GM12873 (cell line): Measurements from ENCODE around the gene AQR.

Experiments used
- CTCF ChIP-seq: IDR thresholded peaks from 2 replicates; pipeline ENCODE4 v1.5.1; 2012; ENCODE audit warnings: low read depth, mild to moderate bottlenecking, moderate library complexity, low read length, control low read depth; ENCODE audit not compliant: insufficient read depth; ENCODE audit errors: missing control alignments

AQR gene

DNA sequence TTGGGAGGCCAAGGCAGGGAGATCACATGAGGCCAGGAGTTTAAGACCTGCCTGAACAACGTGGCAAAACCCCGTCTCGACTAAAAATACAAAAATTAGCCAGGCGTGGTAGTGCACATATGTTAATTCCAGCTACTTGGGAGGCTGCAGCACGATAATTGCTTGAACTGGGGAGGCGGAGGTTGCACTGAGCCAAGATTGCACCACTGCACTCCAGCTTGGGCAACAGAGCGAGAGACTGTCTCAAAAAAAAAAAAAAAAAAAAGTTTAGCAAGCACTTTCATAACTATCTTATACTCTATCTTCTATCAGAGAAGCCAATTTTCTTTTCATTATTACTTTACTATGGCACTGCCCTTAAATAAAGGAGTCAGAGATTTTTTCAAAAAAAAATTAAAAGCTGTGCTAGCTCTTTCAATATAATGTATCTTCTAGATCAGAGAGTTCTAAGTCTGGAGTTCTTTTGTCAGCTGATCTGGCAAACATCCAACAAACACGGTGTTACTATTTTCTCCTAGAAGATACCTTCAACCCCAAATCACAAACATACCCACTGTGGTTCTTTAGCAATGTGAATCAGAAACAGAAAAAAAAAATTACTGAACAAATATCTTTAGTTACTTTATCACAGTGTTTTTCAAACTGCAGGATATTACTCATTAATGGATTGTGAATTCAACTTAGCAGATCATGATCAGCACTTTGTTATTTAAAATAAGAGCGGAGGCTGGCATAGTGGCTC lies 15.5 kb upstream of the AQR start:
- TF ChIP-seq CTCF: no peak

- no peak for TF ChIP-seq CTCF
Observed at GRCh38 chr15:34976743-34977142, 7.2 kb upstream of the AQR start.

- no peak for TF ChIP-seq CTCF
Observed at GRCh38 chr15:34976073-34976472, 6.5 kb upstream of the AQR start.

GRCh38 chr15:34973512-34973911 lies 4.0 kb upstream of the AQR start:
- TF ChIP-seq CTCF: no peak

DNA sequence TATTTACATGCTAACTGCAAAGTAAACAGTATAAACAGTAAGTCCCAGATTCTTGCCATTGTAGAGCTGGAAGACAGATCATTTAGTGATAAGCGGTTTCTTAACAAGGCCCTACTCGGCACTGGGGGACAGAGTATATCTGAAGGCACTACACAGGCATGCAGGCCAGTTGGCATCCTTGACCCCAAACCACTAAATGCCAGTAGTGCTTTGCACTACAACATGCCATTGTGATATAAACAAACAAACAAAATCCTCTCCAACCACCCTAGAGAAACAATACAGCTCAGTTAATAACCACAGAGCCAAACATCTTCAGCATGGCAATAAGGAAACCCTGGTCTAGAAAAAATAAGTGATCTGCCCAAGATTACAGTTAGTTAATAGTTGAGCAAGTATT lies 5.3 kb downstream of the AQR start:
- no peak for TF ChIP-seq CTCF

DNA sequence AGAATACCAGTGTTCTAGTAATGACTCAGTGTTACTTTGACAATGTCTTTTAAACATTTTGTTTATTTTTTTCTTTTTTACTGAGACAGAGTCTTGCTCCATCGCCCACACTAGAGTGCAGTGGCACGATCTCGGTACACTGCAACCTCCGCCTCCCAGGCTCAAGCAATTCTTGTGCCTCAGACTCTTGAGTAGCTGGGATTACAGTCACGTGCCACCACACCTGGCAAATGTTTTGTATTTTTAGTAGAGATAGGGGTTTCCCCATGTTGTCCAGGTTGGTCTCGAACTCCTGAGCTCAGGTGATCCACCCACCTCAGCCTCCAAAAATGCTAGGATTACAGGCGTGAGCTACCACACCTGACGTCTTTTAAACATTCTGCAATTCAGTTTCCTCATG lies 15.7 kb downstream of the AQR start:
- no peak for TF ChIP-seq CTCF

DNA sequence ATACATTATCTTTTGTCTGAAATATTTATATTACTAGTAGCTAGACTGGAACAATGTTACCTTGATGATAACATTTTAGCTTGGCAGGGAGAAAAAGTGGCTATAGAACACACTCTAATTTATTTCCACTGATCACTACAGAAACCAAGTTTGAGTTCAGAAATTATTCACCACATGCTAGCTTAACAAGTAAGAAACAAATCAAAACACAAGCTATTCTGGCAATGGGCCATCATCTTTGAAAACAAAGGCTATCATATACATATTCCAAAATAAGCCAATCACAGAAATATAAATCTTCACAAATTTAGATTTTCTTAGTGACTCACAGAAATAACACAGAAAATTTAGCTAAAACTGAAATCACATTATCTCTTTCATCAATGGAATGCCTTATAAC lies 17.1 kb downstream of the AQR start:
- no peak for TF ChIP-seq CTCF
